Coronary artery (tissue), 2 donors: ENCODE measurements around the gene SH3GL1.

Experiments used
- DNase-seq: peaks from one replicate; pipeline ENCODE4 v3.0.0-alpha.2; 2017; ENCODE audit warnings: low spot score
- H3K27ac ChIP-seq, 2 donors: fragments of 200-600 bp; sonication (generic); one replicate each; pipeline ENCODE4 v1.5.1; 2016 to 2019
- H3K4me3 ChIP-seq: fragments of 200-600 bp; sonication (generic); 2 replicates; pipeline ENCODE4 v1.5.1; 2016; ENCODE audit warnings: mild to moderate bottlenecking, moderate library complexity
- CTCF ChIP-seq: fragments of 200-600 bp; sonication (generic); IDR thresholded peaks from one replicate; pipeline ENCODE4 v1.5.1; 2019; ENCODE audit warnings: antibody characterized with exemption

SH3GL1 gene

GRCh38 chr19:4431808-4432674 lies 31.7 kb upstream of the SH3GL1 start:
- no peak for DNase-seq
- no peak overlapping the region for H3K27ac ChIP-seq
- TF ChIP-seq CTCF, result no peak
- no peak overlapping the region for H3K4me3 ChIP-seq

GRCh38 chr19:4431296-4431695 lies 30.9 kb upstream of the SH3GL1 start:
- Histone ChIP-seq H3K4me3 (no peak overlapping the region), H3K27ac (no peak overlapping the region)
- DNase-seq, result no peak
- TF ChIP-seq CTCF, result no peak

GRCh38 chr19:4430760-4431159 lies 30.4 kb upstream of the SH3GL1 start:
- Histone ChIP-seq H3K27ac (no peak overlapping the region), H3K4me3 (no peak overlapping the region)
- no peak for DNase-seq
- TF ChIP-seq CTCF, result no peak

GRCh38 chr19:4429771-4430171 lies 29.4 kb upstream of the SH3GL1 start:
- Histone ChIP-seq H3K27ac (no peak overlapping the region), H3K4me3 (no peak overlapping the region)
- no peak for TF ChIP-seq CTCF
- no peak for DNase-seq

GRCh38 chr19:4429256-4429655 lies 28.9 kb upstream of the SH3GL1 start:
- no peak overlapping the region for H3K27ac ChIP-seq
- H3K4me3 ChIP-seq, result no peak overlapping the region
- DNase-seq, result no peak
- TF ChIP-seq CTCF, result no peak

GRCh38 chr19:4428326-4428975 lies 28.1 kb upstream of the SH3GL1 start:
- Histone ChIP-seq H3K27ac (no peak overlapping the region), H3K4me3 (no peak overlapping the region)
- no peak for TF ChIP-seq CTCF
- no peak for DNase-seq

GRCh38 chr19:4425537-4425936 lies 25.2 kb upstream of the SH3GL1 start:
- Histone ChIP-seq H3K4me3 (no peak overlapping the region), H3K27ac (no peak overlapping the region)
- no peak for DNase-seq
- no peak for TF ChIP-seq CTCF
